HepG2 (cell line): ENCODE results near the gene ANO10. TPM values are rescaled to one million over a fixed set of nuclear protein-coding genes. Genes with fewer than 3 reads are reported as not detected.

Source experiments
- ATAC-seq: fragments of 200-7000 bp; cut with Tn5 transposase; 3 replicates; pipeline ENCODE4 v1.9.1; 2020; ENCODE audit warnings: mild to moderate bottlenecking, moderate library complexity
- BruUV-seq: library from RNA; stranded (reverse); fragments of 400-500 nt; replicated peaks from 2 replicates; lab custom pipeline; 2021; lab: Mats Ljungman, UMichigan
- CTCF ChIA-PET: fragments of 300-600 bp; formaldehyde crosslinking; extraction: SDS; loops from one replicate; lab custom pipeline; 2021; ENCODE audit warnings: low total read pairs, inconsistent platforms, low intra/inter-chr PET ratio; lab: Yijun Ruan, JAX
- POLR2A ChIA-PET: fragments of 350-600 bp; sonication (Branson Sonifier 250); formaldehyde crosslinking; loops from one replicate; lab custom pipeline; 2020; ENCODE audit warnings: antibody characterized with exemption, inconsistent platforms; lab: Yijun Ruan, JAX
- DNase-seq: peaks from one replicate; pipeline ENCODE4 v3.0.0-alpha.2; 2015; ENCODE audit warnings: low spot score
- FAIRE-seq: peaks from 3 replicates; lab custom pipeline; 2011; peaks lifted over from hg19 to GRCh38; lab: Jason Lieb, UNC
- H2AFZ ChIP-seq: one replicate; pipeline ENCODE4 v1.6.1; 2011; ENCODE audit warnings: low read length, inconsistent platforms
- H3K27ac ChIP-seq: fragments of 300-600 bp; 3 replicates; pipeline ENCODE4 v1.8.0; 2011; ENCODE audit warnings: mixed run types, mild to moderate bottlenecking, mixed read lengths, low read length, inconsistent platforms; ENCODE audit not compliant: insufficient read depth; ENCODE audit errors: extremely low read length
- H3K27me3 ChIP-seq, 2 experiments: fragments of 200-600 bp in 1 of 2; 2 replicates in 1 of 2; 3 replicates in 1 of 2; pipeline versions ENCODE4 v1.6.0 to v1.8.0; 2011; ENCODE audit warnings: low read length in 2 of 2, mild to moderate bottlenecking in 2 of 2, moderate library complexity in 2 of 2, inconsistent platforms in 1 of 2; ENCODE audit not compliant: insufficient read depth in 2 of 2, control insufficient read depth in 1 of 2
- H3K36me3 ChIP-seq, 2 experiments: fragments of 200-600 bp in 1 of 2; replicated peaks in 1 of 2; 2 replicates in 1 of 2; 3 replicates in 1 of 2; pipeline versions ENCODE4 v1.5.1 to v1.8.0; 2011; ENCODE audit warnings: low read length in 2 of 2, inconsistent platforms in 1 of 2; ENCODE audit not compliant: insufficient read depth in 2 of 2, control insufficient read depth in 1 of 2
- H3K4me1 ChIP-seq: 2 replicates; pipeline ENCODE4 v1.5.1; 2012; ENCODE audit warnings: low read length, inconsistent platforms; ENCODE audit not compliant: insufficient read depth
- H3K4me2 ChIP-seq: 2 replicates; pipeline ENCODE4 v1.6.0; 2011; ENCODE audit warnings: low read depth, low read length, inconsistent platforms
- H3K4me3 ChIP-seq, 3 experiments: fragments of 200-600 bp in 1 of 3; sonication (generic), shearing (Covaris generic) in 1 of 3; replicated peaks in 1 of 3; 2 replicates each; pipeline ENCODE4 v1.5.1; 2011 to 2016; ENCODE audit warnings: low read length in 3 of 3, inconsistent platforms in 2 of 3, low read depth in 2 of 3, mild to moderate bottlenecking in 2 of 3, control low read depth in 1 of 3, mixed read lengths in 1 of 3; ENCODE audit not compliant: insufficient read depth in 1 of 3
- H3K79me2 ChIP-seq: one replicate; pipeline ENCODE4 v1.6.1; 2011; ENCODE audit warnings: low read length, inconsistent platforms; ENCODE audit not compliant: insufficient read depth
- H3K9ac ChIP-seq: 2 replicates; pipeline ENCODE4 v1.6.0; 2011; ENCODE audit warnings: mild to moderate bottlenecking, low read depth, low read length, inconsistent platforms; ENCODE audit not compliant: insufficient read depth
- H3K9me3 ChIP-seq: 2 replicates; pipeline ENCODE4 v1.5.1; 2012; ENCODE audit warnings: mild to moderate bottlenecking, low read length
- H4K20me1 ChIP-seq: 2 replicates; pipeline ENCODE4 v1.6.0; 2011; ENCODE audit warnings: inconsistent platforms, mild to moderate bottlenecking, low read length, moderate library complexity; ENCODE audit not compliant: insufficient read depth
- ARNT2 ChIP-seq: sonication (generic); formaldehyde crosslinking; IDR thresholded peaks from 2 replicates; pipeline ENCODE4 v1.8.0; 2022; ENCODE audit warnings: mild to moderate bottlenecking, low read depth, missing genetic modification reagents, moderate library complexity
- CHD4 ChIP-seq: fragments of 200-600 bp; sonication (generic); IDR thresholded peaks from 2 replicates; pipeline ENCODE4 v1.7.0; 2017; ENCODE audit warnings: mild to moderate bottlenecking, low read length, borderline replicate concordance
- FIP1L1 ChIP-seq: fragments of 200-400 bp; formaldehyde crosslinking; IDR thresholded peaks from 2 replicates; pipeline ENCODE4 v1.6.1; 2018; ENCODE audit warnings: low read depth, mild to moderate bottlenecking, low read length, moderate library complexity, borderline replicate concordance; ENCODE audit not compliant: insufficient read depth
- NFE2 ChIP-seq: sonication (generic); formaldehyde crosslinking; IDR thresholded peaks from 2 replicates; pipeline ENCODE4 v1.4.0; 2020; ENCODE audit warnings: missing genetic modification reagents
- NFE2L2 ChIP-seq: fragments of 150-350 bp; IDR thresholded peaks from 2 replicates; pipeline ENCODE4 v1.6.1; 2014; ENCODE audit warnings: low read length
- PTBP1 ChIP-seq: fragments of 200-400 bp; formaldehyde crosslinking; IDR thresholded peaks from 2 replicates; pipeline ENCODE4 v1.6.1; 2018; ENCODE audit warnings: low read length, low read depth; ENCODE audit not compliant: poor library complexity, severe bottlenecking
- TOPORS ChIP-seq: sonication (generic); formaldehyde crosslinking; IDR thresholded peaks from 2 replicates; pipeline ENCODE4 v1.8.0; 2023; ENCODE audit warnings: mild to moderate bottlenecking, missing genetic modification reagents
- ZNF101 ChIP-seq: sonication (generic); formaldehyde crosslinking; IDR thresholded peaks from 2 replicates; pipeline ENCODE4 v1.4.0; 2020; ENCODE audit warnings: mild to moderate bottlenecking, low read depth, missing genetic modification reagents, borderline replicate concordance
- ZNF335 ChIP-seq: sonication (generic); formaldehyde crosslinking; IDR thresholded peaks from 2 replicates; pipeline ENCODE4 v1.4.0; 2020; ENCODE audit warnings: missing genetic modification reagents
- ZNF343 ChIP-seq: sonication (generic); formaldehyde crosslinking; IDR thresholded peaks from 2 replicates; pipeline ENCODE4 v1.4.0; 2020; ENCODE audit warnings: mild to moderate bottlenecking, missing genetic modification reagents
- ZNF776 ChIP-seq: sonication (generic); formaldehyde crosslinking; IDR thresholded peaks from 2 replicates; pipeline ENCODE4 v1.4.0; 2020; ENCODE audit warnings: mild to moderate bottlenecking, missing genetic modification reagents
- ZNF83 ChIP-seq: sonication (generic); formaldehyde crosslinking; IDR thresholded peaks from 2 replicates; pipeline ENCODE4 v1.4.0; 2020; ENCODE audit warnings: missing genetic modification reagents, mild to moderate bottlenecking, borderline replicate concordance
- ZNF878 ChIP-seq: sonication (generic); formaldehyde crosslinking; IDR thresholded peaks from 2 replicates; pipeline ENCODE4 v1.8.1; 2023; ENCODE audit warnings: mild to moderate bottlenecking, missing genetic modification reagents, moderate library complexity
- WGBS: methylation state at CpG from one replicate; pipeline ENCODE4 v1.1.6; 2017; ENCODE audit warnings: low lambda C conversion rate; 5-methylcytosine and 5-hydroxymethylcytosine counted together
- in situ Hi-C: cut with HindIII; loops from 2 replicates; pipeline ENCODE4 v1.10.0; 2017; ENCODE audit warnings: low pct_unique_long_range_greater_than_20kb; ENCODE audit not compliant: extremely low pct_ligation_motif_present
- intact Hi-C: fragments of 100-400 bp; cut with micrococcal nuclease; formaldehyde crosslinking; loops from one replicate; pipeline ENCODE4 v1.10.0; 2022; ENCODE audit not compliant: unreplicated experiment
- polyA plus RNA-seq, 8 experiments: library from polyadenylated mRNA; depleted of rRNA in 3 of 8; stranded (reverse) in 7 of 8; unstranded in 1 of 8; fragments of >200 nt; fragmentation: Illumina TruSeq in 4 of 8; extraction: Trizol in 4 of 8; gene quantifications; 2 replicates each; pipeline versions ENCODE4 v1.2.1 to v1.2.3, GENCODE V29; 2011 to 2016; ENCODE audit warnings: low read depth in 4 of 8, missing spikeins in 1 of 8, mixed read lengths in 1 of 8; ENCODE audit not compliant: insufficient read depth in 1 of 8
- total RNA-seq, 5 experiments: library from RNA; depleted of rRNA; stranded (reverse); fragments of >200 nt; fragmentation: Illumina TruSeq; extraction: Trizol; gene quantifications; 2 replicates each; pipeline ENCODE4 v1.2.3, GENCODE V29; 2016; ENCODE audit warnings: low read depth in 1 of 5
- TF ChIP-seq, protein P1 (sequence below): sonication (generic); formaldehyde crosslinking; IDR thresholded peaks from 2 replicates; pipeline ENCODE4 v1.8.0; 2023; ENCODE audit warnings: mild to moderate bottlenecking, missing genetic modification reagents
- TF ChIP-seq, protein P2 (sequence below): fragments of 450-650 bp; IDR thresholded peaks from 2 replicates; pipeline ENCODE4 v1.6.1; 2016
- TF ChIP-seq, protein P3 (sequence below): sonication (generic); formaldehyde crosslinking; IDR thresholded peaks from 2 replicates; pipeline ENCODE4 v1.5.1; 2020; ENCODE audit warnings: mild to moderate bottlenecking, moderate library complexity, missing genetic modification reagents
- TF ChIP-seq, protein P4 (sequence below): sonication (generic); formaldehyde crosslinking; conservative IDR thresholded peaks from 2 replicates; pipeline ENCODE4 v1.4.0; 2020; ENCODE audit warnings: missing genetic modification reagents

The ANO10 gene
- total and polyA plus RNA-seq, 2 of the 13 experiments (the other 11 are each of a cell fraction or from before 2014, with no cell fraction given) = 10.4 to 13.1 TPM

DNA sequence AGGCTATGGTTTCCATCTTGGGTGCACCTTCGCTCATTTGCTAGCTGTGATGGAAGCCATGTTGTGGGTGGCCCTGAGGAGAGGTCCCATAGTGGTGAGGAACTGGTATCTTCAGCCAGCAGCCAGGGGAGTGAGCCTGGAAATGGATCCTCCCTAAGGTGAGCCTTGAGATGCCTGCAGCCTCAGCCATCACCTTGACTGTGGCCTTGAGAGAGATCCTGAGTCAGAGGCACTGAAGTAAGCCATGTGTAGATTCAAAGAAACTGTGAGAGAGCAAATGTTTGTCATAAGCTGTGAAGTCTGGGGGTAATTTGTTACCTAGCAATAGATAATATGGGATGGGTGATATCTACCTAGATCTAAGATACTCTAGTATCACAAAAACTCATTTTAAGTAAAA is 230.2 kb downstream of the ANO10 start:
- Histone ChIP-seq H3K27me3 (no peaks in the 10 kb centered on the region), H3K79me2 (no peaks in the 10 kb centered on the region), H3K4me1 (peaks cover 21% of the 10 kb centered on the region), H3K4me3 (no peak overlapping the region), H3K9ac (no peak overlapping the region), H3K9me3 (no peaks in the 10 kb centered on the region), H2AFZ (no peak overlapping the region), H4K20me1 (no peaks in the 10 kb centered on the region), H3K4me2 (no peak overlapping the region), H3K27ac (no peak overlapping the region), H3K36me3 (no peaks in the 10 kb centered on the region)
- in situ Hi-C loops (no loop called here), intact Hi-C loops (no loop called here)
- BruUV-seq = no TSS peak
- TF ChIP-seq, protein P1, sequence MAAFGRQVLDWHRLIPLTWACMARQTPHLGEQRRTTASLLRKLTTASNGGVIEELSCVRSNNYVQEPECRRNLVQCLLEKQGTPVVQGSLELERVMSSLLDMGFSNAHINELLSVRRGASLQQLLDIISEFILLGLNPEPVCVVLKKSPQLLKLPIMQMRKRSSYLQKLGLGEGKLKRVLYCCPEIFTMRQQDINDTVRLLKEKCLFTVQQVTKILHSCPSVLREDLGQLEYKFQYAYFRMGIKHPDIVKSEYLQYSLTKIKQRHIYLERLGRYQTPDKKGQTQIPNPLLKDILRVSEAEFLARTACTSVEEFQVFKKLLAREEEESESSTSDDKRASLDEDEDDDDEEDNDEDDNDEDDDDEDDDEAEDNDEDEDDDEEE (CRISPR knock-in tag) = no peak
- TF ChIP-seq ZNF335 (CRISPR knock-in tag) (no peak), ZNF101 (CRISPR knock-in tag) (no peak), ZNF878 (no peak), ZNF343 (CRISPR knock-in tag) (no peak), ZNF83 (CRISPR knock-in tag) (no peak), CHD4 (no peak), PTBP1 (no peak), FIP1L1 (no peak), NFE2L2 (no peak), TOPORS (CRISPR knock-in tag) (no peak), NFE2 (CRISPR knock-in tag) (no peak), ARNT2 (no peak), ZNF776 (CRISPR knock-in tag) (no peak)
- TF ChIP-seq, protein P2, sequence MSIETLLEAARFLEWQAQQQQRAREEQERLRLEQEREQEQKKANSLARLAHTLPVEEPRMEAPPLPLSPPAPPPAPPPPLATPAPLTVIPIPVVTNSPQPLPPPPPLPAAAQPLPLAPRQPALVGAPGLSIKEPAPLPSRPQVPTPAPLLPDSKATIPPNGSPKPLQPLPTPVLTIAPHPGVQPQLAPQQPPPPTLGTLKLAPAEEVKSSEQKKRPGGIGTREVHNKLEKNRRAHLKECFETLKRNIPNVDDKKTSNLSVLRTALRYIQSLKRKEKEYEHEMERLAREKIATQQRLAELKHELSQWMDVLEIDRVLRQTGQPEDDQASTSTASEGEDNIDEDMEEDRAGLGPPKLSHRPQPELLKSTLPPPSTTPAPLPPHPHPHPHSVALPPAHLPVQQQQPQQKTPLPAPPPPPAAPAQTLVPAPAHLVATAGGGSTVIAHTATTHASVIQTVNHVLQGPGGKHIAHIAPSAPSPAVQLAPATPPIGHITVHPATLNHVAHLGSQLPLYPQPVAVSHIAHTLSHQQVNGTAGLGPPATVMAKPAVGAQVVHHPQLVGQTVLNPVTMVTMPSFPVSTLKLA = no peak
- TF ChIP-seq, protein P3, sequence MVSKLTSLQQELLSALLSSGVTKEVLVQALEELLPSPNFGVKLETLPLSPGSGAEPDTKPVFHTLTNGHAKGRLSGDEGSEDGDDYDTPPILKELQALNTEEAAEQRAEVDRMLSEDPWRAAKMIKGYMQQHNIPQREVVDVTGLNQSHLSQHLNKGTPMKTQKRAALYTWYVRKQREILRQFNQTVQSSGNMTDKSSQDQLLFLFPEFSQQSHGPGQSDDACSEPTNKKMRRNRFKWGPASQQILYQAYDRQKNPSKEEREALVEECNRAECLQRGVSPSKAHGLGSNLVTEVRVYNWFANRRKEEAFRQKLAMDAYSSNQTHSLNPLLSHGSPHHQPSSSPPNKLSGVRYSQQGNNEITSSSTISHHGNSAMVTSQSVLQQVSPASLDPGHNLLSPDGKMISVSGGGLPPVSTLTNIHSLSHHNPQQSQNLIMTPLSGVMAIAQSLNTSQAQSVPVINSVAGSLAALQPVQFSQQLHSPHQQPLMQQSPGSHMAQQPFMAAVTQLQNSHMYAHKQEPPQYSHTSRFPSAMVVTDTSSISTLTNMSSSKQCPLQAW (CRISPR knock-in tag) = no peak
- TF ChIP-seq, protein P4, sequence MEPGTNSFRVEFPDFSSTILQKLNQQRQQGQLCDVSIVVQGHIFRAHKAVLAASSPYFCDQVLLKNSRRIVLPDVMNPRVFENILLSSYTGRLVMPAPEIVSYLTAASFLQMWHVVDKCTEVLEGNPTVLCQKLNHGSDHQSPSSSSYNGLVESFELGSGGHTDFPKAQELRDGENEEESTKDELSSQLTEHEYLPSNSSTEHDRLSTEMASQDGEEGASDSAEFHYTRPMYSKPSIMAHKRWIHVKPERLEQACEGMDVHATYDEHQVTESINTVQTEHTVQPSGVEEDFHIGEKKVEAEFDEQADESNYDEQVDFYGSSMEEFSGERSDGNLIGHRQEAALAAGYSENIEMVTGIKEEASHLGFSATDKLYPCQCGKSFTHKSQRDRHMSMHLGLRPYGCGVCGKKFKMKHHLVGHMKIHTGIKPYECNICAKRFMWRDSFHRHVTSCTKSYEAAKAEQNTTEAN (CRISPR knock-in tag) = no peak
- DNase-seq (no peak), FAIRE-seq (no peak), ATAC-seq (no peak)
- WGBS = 100% methylated on average over 1 of the region's 1 CpG
- POLR2A ChIA-PET = no interaction called here
- CTCF ChIA-PET = no interaction called here
